ENCODE results near the gene FBXW2.

FBXW2 gene

GRCh38 chr9:120712539-120713031, 80.6 kb downstream of the FBXW2 start:
- no peak for DNase-seq

- no peak for DNase-seq
Observed at GRCh38 chr9:120711841-120712538, 81.2 kb downstream of the FBXW2 start.

GRCh38 chr9:120711354-120711753, 81.9 kb downstream of the FBXW2 start:
- DNase-seq: no peak

GRCh38 chr9:120710110-120710981, 82.9 kb downstream of the FBXW2 start:
- DNase-seq: no peak

GRCh38 chr9:120708526-120709224, 84.5 kb downstream of the FBXW2 start:
- DNase-seq: no peak

GRCh38 chr9:120707170-120707569, 86.0 kb downstream of the FBXW2 start:
- DNase-seq: no peak

All from effector CD4-positive, alpha-beta T cell (primary cell).